ENCODE measurements around the gene DKK3.

DNA sequence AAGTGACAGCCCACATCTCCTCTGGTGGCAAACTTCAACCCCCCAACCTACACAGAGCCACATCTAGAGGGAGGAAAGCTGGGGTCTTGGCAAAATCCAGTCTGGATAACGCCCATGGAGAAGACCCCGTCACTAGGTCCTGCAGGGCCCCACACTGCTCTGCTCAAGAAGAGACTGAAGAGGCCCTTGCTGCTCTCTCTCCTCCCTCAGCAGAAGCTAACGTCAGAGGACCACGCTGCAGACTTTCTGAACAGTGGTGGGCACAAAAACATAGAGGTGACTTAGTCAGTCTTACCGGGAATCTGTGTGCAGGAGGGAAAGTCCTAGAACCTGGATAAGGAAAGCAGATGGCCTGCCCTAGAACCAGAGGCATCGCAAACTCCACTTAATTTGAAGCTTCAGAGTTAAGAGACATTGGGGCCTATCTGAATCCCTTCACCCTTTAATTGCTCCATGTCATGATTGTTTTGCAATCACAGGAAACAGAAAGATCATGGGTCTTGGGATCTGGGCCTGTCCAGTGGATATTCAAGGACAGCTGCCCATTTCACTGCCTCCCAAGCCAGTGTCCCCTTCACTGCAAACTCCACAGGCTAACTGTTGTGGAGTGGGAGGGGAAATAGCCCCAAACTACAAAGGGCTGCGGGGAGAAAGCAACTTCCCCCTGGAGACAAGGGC, 1.7 kb downstream of the DKK3 start:
- no peak for TF ChIP-seq POLR2AphosphoS5 (IDR thresholded peaks at IDR 0.05)
- TF ChIP-seq, protein P1, sequence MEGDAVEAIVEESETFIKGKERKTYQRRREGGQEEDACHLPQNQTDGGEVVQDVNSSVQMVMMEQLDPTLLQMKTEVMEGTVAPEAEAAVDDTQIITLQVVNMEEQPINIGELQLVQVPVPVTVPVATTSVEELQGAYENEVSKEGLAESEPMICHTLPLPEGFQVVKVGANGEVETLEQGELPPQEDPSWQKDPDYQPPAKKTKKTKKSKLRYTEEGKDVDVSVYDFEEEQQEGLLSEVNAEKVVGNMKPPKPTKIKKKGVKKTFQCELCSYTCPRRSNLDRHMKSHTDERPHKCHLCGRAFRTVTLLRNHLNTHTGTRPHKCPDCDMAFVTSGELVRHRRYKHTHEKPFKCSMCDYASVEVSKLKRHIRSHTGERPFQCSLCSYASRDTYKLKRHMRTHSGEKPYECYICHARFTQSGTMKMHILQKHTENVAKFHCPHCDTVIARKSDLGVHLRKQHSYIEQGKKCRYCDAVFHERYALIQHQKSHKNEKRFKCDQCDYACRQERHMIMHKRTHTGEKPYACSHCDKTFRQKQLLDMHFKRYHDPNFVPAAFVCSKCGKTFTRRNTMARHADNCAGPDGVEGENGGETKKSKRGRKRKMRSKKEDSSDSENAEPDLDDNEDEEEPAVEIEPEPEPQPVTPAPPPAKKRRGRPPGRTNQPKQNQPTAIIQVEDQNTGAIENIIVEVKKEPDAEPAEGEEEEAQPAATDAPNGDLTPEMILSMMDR (IDR thresholded peaks at IDR 0.05) = no peak
